Ovary (tissue), 9 donors: ENCODE results near the gene STC2. TPM values are rescaled to one million over a fixed set of nuclear protein-coding genes. Genes with fewer than 3 reads are reported as not detected.
A peak's percentile ranks its signal among the peaks of the same experiment; 100 is the strongest.
"Not testable (repeated sequence)": the region's sequence is repeated elsewhere in the genome, so short reads cannot be mapped to it uniquely, and the experiment has no call there.

Experiments
- DNase-seq, 5 donors: peaks; one replicate each; pipeline ENCODE4 v3.0.0-alpha.2; 2019 to 2020
- H3K27ac ChIP-seq, 2 donors: fragments of 200-600 bp; one replicate each; pipeline versions ENCODE4 v1.5.1 to v1.8.0; 2019 to 2022
- H3K27me3 ChIP-seq: fragments of 200-600 bp; one replicate; pipeline ENCODE4 v1.8.0; 2022
- H3K36me3 ChIP-seq: fragments of 200-600 bp; sonication (generic); one replicate; pipeline ENCODE4 v1.5.1; 2019
- H3K4me1 ChIP-seq: one replicate; pipeline ENCODE4 v1.8.1; 2013; ENCODE audit warnings: mild to moderate bottlenecking, moderate library complexity; ENCODE audit not compliant: insufficient read depth
- H3K4me3 ChIP-seq: fragments of 200-600 bp; sonication (generic); one replicate; pipeline ENCODE4 v1.5.1; 2017
- H3K9me3 ChIP-seq, 2 donors: fragments of 200-600 bp in 1 of 2; sonication (generic) in 1 of 2; one replicate each; pipeline versions ENCODE4 v1.5.1 to v1.8.1; 2013 to 2019; ENCODE audit warnings: mild to moderate bottlenecking in 1 of 2, moderate library complexity in 1 of 2
- CTCF ChIP-seq, 3 donors: fragments of 450-650 bp in 2 of 3; fragments of 200-600 bp in 1 of 3; IDR thresholded peaks; one replicate each; pipeline versions ENCODE4 v1.5.1 to v1.8.0; 2016 to 2022; ENCODE audit warnings: antibody characterized with exemption in 3 of 3, mild to moderate bottlenecking in 1 of 3
- EP300 ChIP-seq: sonication (generic); formaldehyde crosslinking; IDR thresholded peaks from one replicate; pipeline ENCODE4 v1.6.1; 2017; ENCODE audit warnings: antibody characterized with exemption
- POLR2A ChIP-seq: fragments of 450-650 bp; IDR thresholded peaks from one replicate; pipeline ENCODE4 v1.6.1; 2017; ENCODE audit warnings: antibody characterized with exemption, mild to moderate bottlenecking, moderate library complexity
- WGBS, 3 donors: extraction: QIAGEN DNeasy Blood & Tissue Kit in 1 of 3; methylation state at CpG; one replicate each; pipeline versions ENCODE4 v1.1.5 to v1.1.7; 2013 to 2017; 5-methylcytosine and 5-hydroxymethylcytosine counted together
- intact Hi-C, 4 donors: fragments of 100-400 bp; cut with DNase I; formaldehyde crosslinking; loops; one replicate each; pipeline versions ENCODE4 v1.11.0 to v1.15.1; 2022 to 2023
- polyA plus RNA-seq, 2 donors: library from polyadenylated mRNA; stranded (reverse); fragments of 200-250 nt in 1 of 2; fragments of 350-450 nt in 1 of 2; fragmentation: Illumina TruSeq in 1 of 2; extraction: RNeasy Lipid Tissue Mini Kit (QIAGEN cat#74804) in 1 of 2; gene quantifications; one replicate each; pipeline ENCODE4 v1.2.3, GENCODE V29; 2013 to 2014
- total RNA-seq, 7 donors: library from RNA; depleted of rRNA in 2 of 7; stranded (reverse); fragments of >200 nt in 2 of 7; fragmentation: NEBNext Ultra II Directional in 3 of 7; extraction: Animal tissue kit (Norgen Biotek cat#: 25700) in 3 of 7; gene quantifications; one replicate each; pipeline versions ENCODE4 v1.1.0 to v1.2.4, GENCODE V29; 2016 to 2023
- donor health status: DM: no; HTN: no; CAD: no; lungs with moderate emphysema.
- donor health status: DM: no; HTN: no; CAD: no.
- donor health status: Bipolar disorder and iron deficiency.
- donor health status: DM: yes; HTN: yes; CAD: no.
- donor health status: DM: no; HTN: no; CAD: no.
- donor health status: DM: yes; HTN: yes; CAD: no.

STC2 gene
- total and polyA plus RNA-seq, 9 donors: 0.45 to 8.3 (median 0.83) TPM

- no peaks in the 10 kb centered on the region for H3K4me1 ChIP-seq
- TF ChIP-seq CTCF (IDR thresholded peaks at IDR 0.05): no peak
- TF ChIP-seq EP300: no peak
- no peak for TF ChIP-seq POLR2A
- H3K27me3 ChIP-seq: no peaks in the 10 kb centered on the region
- H3K27ac ChIP-seq: no peak overlapping the region
- no peak for DNase-seq
- WGBS, 3 donors: 43 to 48% (median 48%) methylated on average over 7 of the region's 7 CpGs
- intact Hi-C loops: loop anchor here (5.0 to 10.0 kb wide), 3 partner anchors 125 to 302 kb away; partner anchors contain the start of genes ATP6V0E1 (in 3 of the 4) and BNIP1 (in 1 of the 4)
- no peaks in the 10 kb centered on the region for H3K36me3 ChIP-seq
- no peak overlapping the region for H3K4me3 ChIP-seq
- H3K9me3 ChIP-seq: no peaks in the 10 kb centered on the region
Measured at GRCh38 chr5:173287086-173287485, 41.1 kb downstream of the STC2 start.

DNA sequence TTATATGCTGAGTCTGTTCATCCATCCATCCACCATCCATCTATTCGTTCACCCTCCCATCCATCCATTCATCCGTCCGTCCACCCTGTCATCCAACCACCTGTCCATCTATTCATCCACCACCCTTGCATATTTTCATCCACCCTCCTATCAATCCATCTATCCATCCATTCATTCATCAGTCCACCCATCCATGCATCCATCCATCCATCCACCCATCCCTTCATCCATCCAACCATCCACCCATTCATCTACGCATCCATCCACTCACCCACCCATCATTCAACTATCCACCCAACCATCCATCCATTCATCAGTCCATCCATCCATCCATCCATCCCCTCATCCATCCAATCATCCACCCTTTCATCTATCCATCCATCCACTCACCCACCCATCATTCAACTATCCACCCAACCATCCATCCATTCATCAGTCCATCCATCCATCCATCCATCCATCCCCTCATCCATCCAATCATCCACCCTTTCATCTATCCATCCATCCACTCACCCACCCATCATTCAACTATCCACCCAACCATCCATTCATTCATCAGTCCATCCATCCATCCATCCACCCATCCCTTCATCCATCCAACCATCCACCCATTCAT is 43.8 kb downstream of the STC2 start:
- not testable (repeated sequence) for H3K4me1 ChIP-seq, H3K4me3 ChIP-seq, H3K27me3 ChIP-seq, DNase-seq, H3K36me3 ChIP-seq, H3K27ac ChIP-seq, H3K9me3 ChIP-seq
- WGBS, 3 donors: 88 to 91% (median 90%) methylated on average over 4 of the region's 4 CpGs
- intact Hi-C loops: loop anchor here (10.0 kb wide), 2 partner anchors 140 to 300 kb away; partner anchors contain the start of genes ATP6V0E1 (in 3 of the 4) and BNIP1 (in 1 of the 4)

- H3K4me1 ChIP-seq: no peaks in the 10 kb centered on the region
- H3K27me3 ChIP-seq: no peaks in the 10 kb centered on the region
- no peaks in the 10 kb centered on the region for H3K36me3 ChIP-seq
- no peak overlapping the region for H3K4me3 ChIP-seq
- intact Hi-C loops: loop anchor here (10.0 kb wide), 2 partner anchors 139 to 299 kb away; partner anchors contain the start of genes ATP6V0E1 (in 3 of the 4) and BNIP1 (in 1 of the 4)
- H3K9me3 ChIP-seq: no peaks in the 10 kb centered on the region
- WGBS, 3 donors: 1 to 2% (median 1%) methylated on average over 44 to 45 of the region's 45 CpGs
- H3K27ac ChIP-seq: no peak overlapping the region
- DNase-seq: peak; percentile 64 to 85 (median 71)
- TF ChIP-seq CTCF (IDR thresholded peaks at IDR 0.05) (peak in 2 of 3 donors; percentile 56 to 77), POLR2A (no peak), EP300 (no peak)
Measured at GRCh38 chr5:173283318-173284288, 44.6 kb downstream of the STC2 start.

DNA sequence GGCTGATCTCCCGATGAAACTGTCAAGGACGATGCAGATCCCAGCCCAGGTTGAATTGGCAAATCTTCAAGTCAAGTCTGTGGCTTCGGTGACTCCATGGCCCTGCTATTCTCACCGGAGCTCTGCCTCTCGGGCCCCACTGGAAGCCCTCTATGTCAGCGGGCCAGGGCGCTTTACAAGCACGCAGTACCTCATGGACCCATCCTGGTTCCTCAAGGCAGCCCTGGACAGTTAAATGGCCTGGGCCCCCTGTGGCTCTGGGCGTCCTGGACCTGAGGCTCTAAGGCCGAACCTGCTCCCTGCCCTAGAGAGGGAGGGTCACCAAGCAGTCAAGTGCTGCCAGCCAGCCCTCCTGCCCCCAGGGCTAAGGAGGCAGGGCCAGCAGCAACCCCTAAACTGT is 45.3 kb downstream of the STC2 start:
- Histone ChIP-seq H3K27ac (no peak overlapping the region), H3K27me3 (no peaks in the 10 kb centered on the region), H3K9me3 (no peaks in the 10 kb centered on the region), H3K4me3 (no peak overlapping the region), H3K36me3 (no peaks in the 10 kb centered on the region), H3K4me1 (no peaks in the 10 kb centered on the region)
- TF ChIP-seq CTCF (IDR thresholded peaks at IDR 0.05): no peak
- TF ChIP-seq POLR2A: no peak
- no peak for TF ChIP-seq EP300
- WGBS, 3 donors: 77 to 81% (median 79%) methylated on average over 10 of the region's 10 CpGs
- intact Hi-C loops: loop anchor here (10.0 kb wide), 2 partner anchors 138 to 298 kb away; partner anchors contain the start of genes ATP6V0E1 (in 3 of the 4) and BNIP1 (in 1 of the 4)
- DNase-seq: no peak
